HG02885 (cell line): Measurements from ENCODE around the gene TMEM39A.

ENCODE experiments used
- ATAC-seq: cut with Tn5 transposase; IDR thresholded peaks from one replicate; pipeline ENCODE4 v1.9.1; 2021; ENCODE audit warnings: mild to moderate bottlenecking; ENCODE audit not compliant: unreplicated experiment, poor library complexity

Gene TMEM39A

GRCh38 chr3:119456469-119456868 lies 6.9 kb downstream of the TMEM39A start:
- ATAC-seq: no peak

- ATAC-seq: no peak
Measured at GRCh38 chr3:119453822-119454221, 9.6 kb downstream of the TMEM39A start.

DNA sequence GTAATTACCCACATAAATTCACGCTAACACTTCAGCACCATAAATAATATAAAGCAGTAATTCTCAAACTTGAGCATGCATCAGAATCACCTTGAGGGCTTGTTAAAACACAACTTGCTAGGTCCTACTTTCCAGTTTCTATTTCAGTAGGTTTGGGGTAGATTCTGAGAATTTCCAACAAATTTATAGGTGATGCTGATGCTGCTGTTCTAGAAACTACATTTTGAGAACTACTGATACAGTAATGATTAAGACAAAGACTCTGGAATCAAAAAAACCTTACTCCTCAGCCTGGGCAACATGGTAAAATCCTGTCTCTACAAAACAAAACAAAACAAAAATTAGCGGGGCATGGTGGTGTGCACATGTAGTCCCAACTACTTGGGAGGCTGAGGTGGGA lies 18.8 kb downstream of the TMEM39A start:
- no peak for ATAC-seq

GRCh38 chr3:119443179-119443578 lies 20.2 kb downstream of the TMEM39A start:
- ATAC-seq: no peak

DNA sequence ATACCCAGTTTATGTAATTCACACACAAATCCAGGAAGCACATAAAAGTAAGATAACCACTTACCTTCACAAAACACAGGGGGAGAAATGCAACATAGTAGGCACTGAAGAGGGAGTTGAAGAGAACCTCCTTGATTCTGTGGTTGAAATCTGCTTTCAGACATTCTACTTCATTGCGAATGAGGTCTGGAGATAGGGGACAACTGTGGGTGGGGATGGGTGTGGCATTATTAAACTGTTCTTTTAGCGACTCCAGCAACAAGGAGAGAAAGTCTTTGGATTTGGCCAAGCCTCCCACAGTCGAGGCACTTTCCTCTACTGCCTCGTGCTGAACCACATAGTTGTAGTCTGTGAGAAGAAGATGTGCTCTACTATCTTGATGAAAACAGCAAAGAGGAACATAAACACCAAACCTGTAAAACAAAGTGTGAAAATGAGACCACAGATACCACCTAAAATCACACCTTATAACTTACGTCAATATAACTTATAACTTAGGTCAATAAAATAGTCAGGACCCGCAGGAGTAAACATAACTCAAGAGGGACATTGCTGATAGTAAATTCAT lies 25.6 kb downstream of the TMEM39A start:
- no peak for ATAC-seq

- no peak for ATAC-seq
Measured at GRCh38 chr3:119436977-119437376, 26.4 kb downstream of the TMEM39A start.

DNA sequence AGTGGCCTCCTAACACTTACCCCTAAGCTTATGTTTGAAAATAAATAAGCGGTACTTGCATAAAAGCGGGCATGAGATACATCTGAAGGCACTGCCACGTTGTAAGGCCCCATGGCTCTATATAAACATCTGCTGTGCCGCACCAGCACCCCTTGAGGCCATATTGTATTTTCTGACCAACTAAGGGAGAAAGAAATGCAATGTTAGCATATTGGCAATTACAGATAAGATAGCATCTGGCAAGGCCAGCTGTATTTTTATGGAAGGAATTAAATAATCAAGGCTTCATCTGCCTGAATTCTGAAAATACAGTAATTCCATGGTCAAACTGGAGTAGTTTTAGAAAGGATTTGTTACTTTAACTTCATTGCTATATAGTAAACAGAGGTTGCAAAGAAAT lies 28.7 kb downstream of the TMEM39A start:
- no peak for ATAC-seq

DNA sequence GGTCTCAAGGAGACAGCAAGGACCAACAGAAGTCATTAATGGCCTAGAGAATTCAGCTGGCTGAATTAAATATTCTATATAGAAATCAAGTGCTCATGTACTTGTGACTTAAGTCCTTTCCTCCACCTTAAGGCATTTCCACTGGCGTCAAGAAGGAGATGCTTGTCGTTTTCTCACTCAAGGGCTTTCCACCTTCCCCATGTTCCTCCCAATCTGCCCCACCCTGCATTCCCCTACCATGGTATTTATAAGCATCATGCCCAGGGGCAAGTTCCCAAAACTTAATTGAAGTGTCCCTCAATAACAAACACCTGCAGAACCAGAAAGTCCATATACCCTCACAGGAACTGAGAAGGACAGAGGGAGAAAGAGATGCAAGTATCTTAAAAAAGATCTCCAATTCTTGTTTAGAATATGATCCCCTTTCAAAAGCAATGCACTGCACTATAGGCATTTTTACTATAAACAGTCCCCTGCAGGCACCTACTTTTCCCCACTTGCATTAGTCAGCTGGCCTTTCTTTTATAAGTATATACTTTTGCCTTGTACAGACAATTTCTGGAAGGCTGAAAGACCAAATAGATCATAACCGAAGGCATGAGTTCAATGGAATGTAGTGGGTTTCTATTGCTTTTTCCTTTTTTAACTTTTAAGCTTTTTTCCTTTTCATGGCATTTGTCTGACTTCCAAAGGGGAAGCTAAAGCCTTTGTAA lies 29.6 kb downstream of the TMEM39A start:
- no peak for ATAC-seq

DNA sequence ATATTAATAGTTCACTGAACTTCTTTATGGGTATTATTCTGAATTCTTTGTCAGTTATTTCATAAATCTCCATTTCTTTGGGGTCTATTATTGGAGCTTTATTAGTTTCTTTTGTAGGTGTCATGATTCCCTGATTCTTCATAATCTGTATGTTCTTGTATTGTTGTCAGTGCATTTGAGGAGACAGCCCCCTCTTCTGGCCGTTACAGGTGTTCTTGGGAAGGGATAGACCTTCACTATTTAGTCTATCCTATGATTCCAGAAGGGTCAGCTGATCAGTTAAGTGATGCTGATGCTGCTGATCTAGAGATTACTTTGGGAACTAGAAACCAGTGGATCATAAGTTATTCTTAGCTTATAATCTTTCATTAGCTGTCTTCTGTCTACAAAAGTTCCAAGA lies 34.9 kb downstream of the TMEM39A start:
- ATAC-seq: no peak

GRCh38 chr3:119427669-119428068 lies 35.7 kb downstream of the TMEM39A start:
- ATAC-seq: no peak

DNA sequence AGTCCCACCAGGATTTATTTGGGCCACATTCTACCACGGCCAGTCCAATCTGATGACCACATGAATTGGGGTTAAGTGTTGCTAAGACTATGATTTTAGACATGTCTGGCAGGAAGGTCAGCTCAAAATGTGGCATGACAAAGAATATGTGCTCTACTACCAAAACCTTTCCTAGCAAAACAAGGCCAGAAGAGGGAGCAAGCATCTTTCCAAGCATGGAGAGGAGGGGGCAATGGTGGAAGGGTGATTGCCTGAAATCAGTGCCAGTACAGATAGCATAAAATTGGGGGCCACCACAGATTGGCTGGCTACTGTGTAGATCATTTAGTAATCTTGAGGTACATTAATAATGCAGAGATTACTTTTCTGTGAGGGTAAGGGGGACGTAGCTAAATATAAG lies 43.2 kb downstream of the TMEM39A start:
- no peak for ATAC-seq

DNA sequence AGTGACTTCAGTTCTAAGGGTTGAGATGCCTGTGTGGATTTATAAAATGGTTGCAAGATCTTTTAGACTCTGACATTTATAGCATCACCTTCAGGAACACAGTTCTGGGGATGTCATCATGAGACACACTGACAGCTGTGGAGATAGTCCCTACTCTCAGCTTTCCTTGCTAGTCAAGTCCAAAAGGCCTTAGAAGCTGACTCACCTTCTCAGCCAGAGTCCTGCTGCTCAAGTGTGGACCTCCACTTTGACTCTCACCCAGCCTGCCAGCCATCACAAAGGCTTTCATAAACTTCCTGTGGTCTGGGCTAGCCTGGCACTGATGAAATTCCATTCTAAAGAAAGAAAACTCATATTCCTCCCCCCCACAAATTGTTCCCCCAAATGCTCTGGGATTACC lies 44.8 kb downstream of the TMEM39A start:
- no peak for ATAC-seq

GRCh38 chr3:119417771-119418512 lies 45.5 kb downstream of the TMEM39A start:
- no peak for ATAC-seq

- no peak for ATAC-seq
Measured at GRCh38 chr3:119416873-119417272, 46.5 kb downstream of the TMEM39A start.

- no peak for ATAC-seq
Measured at GRCh38 chr3:119413603-119414280, 49.7 kb downstream of the TMEM39A start.

DNA sequence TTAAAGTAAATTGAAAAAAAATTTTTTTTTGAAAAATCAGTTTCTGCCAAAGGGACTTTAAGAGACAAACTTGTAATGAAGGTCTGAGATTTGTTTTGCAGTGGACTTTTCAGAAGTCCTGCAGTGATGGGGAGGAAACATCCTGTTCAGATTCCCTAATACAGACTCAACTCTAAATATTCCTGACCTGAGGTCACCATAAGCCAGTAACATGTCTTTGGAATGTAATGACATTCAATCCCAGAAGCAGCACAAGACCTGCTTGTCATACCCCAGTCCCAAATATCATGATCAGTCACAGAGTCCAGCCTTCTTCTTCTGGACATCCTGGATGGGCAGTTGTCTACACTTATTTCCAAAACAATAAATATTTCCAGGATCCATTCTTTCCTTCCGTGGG lies 53.6 kb downstream of the TMEM39A start:
- no peak for ATAC-seq

- ATAC-seq: no peak
Measured at GRCh38 chr3:119408243-119408950, 55.0 kb downstream of the TMEM39A start.

GRCh38 chr3:119405315-119405714 lies 58.1 kb downstream of the TMEM39A start:
- ATAC-seq: no peak

GRCh38 chr3:119403201-119403600 lies 60.2 kb downstream of the TMEM39A start:
- ATAC-seq: no peak

- no peak for ATAC-seq
Measured at GRCh38 chr3:119402791-119403190, 60.6 kb downstream of the TMEM39A start.
